ENCODE data around the gene PHACTR1.

PHACTR1 gene

DNA sequence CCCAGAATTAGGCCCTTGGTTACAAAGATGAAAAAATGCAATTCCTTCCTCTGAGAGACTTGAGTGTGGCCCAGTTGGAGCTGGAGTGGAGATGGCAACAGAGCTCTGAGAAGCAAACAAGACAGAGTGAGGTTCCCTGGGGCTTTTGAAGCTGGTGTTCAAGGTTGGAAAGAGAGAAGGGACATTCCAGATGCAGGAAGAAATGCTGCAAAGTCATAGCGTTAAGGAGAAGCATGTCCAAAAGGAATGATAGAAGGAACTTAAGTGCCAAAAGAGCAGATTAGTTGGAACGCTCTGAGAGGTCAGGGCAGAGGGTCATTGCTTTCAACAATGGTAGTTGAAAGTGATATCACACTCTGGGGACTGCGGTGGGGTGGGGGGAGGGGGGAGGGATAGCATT is 360.0 kb downstream of the PHACTR1 start:
- H3K4me3 ChIP-seq (ENCODE audit: low read length in 2 of 2): no peak overlapping the region
- no peaks in the 10 kb centered on the region for H3K9me3 ChIP-seq (ENCODE audit: control insufficient read depth in 2 of 2, low read length in 2 of 2)
- no peak overlapping the region for H3K9ac ChIP-seq (ENCODE audit: low read depth in 1 of 2, low read length in 2 of 2)
- H3K36me3 ChIP-seq (ENCODE audit: control insufficient read depth in 2 of 2, insufficient read depth in 2 of 2, low read length in 2 of 2): no peaks in the 10 kb centered on the region
- no peaks in the 10 kb centered on the region for H3K27me3 ChIP-seq (ENCODE audit: control insufficient read depth in 2 of 2, insufficient read depth in 2 of 2, low read length in 2 of 2)
- H3K4me1 ChIP-seq (ENCODE audit: control insufficient read depth in 2 of 2, insufficient read depth in 2 of 2, low read length in 2 of 2): no peaks in the 10 kb centered on the region
- H3K27ac ChIP-seq (ENCODE audit: low read depth in 2 of 2, low read length in 2 of 2): no peak overlapping the region

GRCh38 chr6:13077117-13077516 is 360.6 kb downstream of the PHACTR1 start:
- Histone ChIP-seq H3K9me3 (ENCODE audit: control insufficient read depth in 2 of 2, low read length in 2 of 2) (no peaks in the 10 kb centered on the region), H3K9ac (ENCODE audit: low read depth in 1 of 2, low read length in 2 of 2) (no peak overlapping the region), H3K27me3 (ENCODE audit: control insufficient read depth in 2 of 2, insufficient read depth in 2 of 2, low read length in 2 of 2) (no peaks in the 10 kb centered on the region), H3K36me3 (ENCODE audit: control insufficient read depth in 2 of 2, insufficient read depth in 2 of 2, low read length in 2 of 2) (no peaks in the 10 kb centered on the region), H3K4me3 (ENCODE audit: low read length in 2 of 2) (no peak overlapping the region), H3K27ac (ENCODE audit: low read depth in 2 of 2, low read length in 2 of 2) (no peak overlapping the region), H3K4me1 (ENCODE audit: control insufficient read depth in 2 of 2, insufficient read depth in 2 of 2, low read length in 2 of 2) (no peaks in the 10 kb centered on the region)

- Histone ChIP-seq H3K9ac (ENCODE audit: low read depth in 1 of 2, low read length in 2 of 2) (no peak overlapping the region), H3K4me3 (ENCODE audit: low read length in 2 of 2) (no peak overlapping the region), H3K27ac (ENCODE audit: low read depth in 2 of 2, low read length in 2 of 2) (no peak overlapping the region), H3K4me1 (ENCODE audit: control insufficient read depth in 2 of 2, insufficient read depth in 2 of 2, low read length in 2 of 2) (no peaks in the 10 kb centered on the region), H3K27me3 (ENCODE audit: control insufficient read depth in 2 of 2, insufficient read depth in 2 of 2, low read length in 2 of 2) (no peaks in the 10 kb centered on the region), H3K9me3 (ENCODE audit: control insufficient read depth in 2 of 2, low read length in 2 of 2) (no peaks in the 10 kb centered on the region), H3K36me3 (ENCODE audit: control insufficient read depth in 2 of 2, insufficient read depth in 2 of 2, low read length in 2 of 2) (no peaks in the 10 kb centered on the region)
These were observed 362.6 kb downstream of the PHACTR1 start for GRCh38 chr6:13079096-13079723.

- Histone ChIP-seq H3K27me3 (ENCODE audit: control insufficient read depth in 2 of 2, insufficient read depth in 2 of 2, low read length in 2 of 2) (no peaks in the 10 kb centered on the region), H3K9ac (ENCODE audit: low read depth in 1 of 2, low read length in 2 of 2) (no peak overlapping the region), H3K36me3 (ENCODE audit: control insufficient read depth in 2 of 2, insufficient read depth in 2 of 2, low read length in 2 of 2) (no peaks in the 10 kb centered on the region), H3K4me1 (ENCODE audit: control insufficient read depth in 2 of 2, insufficient read depth in 2 of 2, low read length in 2 of 2) (no peaks in the 10 kb centered on the region), H3K27ac (ENCODE audit: low read depth in 2 of 2, low read length in 2 of 2) (no peak overlapping the region), H3K4me3 (ENCODE audit: low read length in 2 of 2) (no peak overlapping the region), H3K9me3 (ENCODE audit: control insufficient read depth in 2 of 2, low read length in 2 of 2) (no peaks in the 10 kb centered on the region)
These were observed 364.1 kb downstream of the PHACTR1 start for GRCh38 chr6:13080462-13081188.

DNA sequence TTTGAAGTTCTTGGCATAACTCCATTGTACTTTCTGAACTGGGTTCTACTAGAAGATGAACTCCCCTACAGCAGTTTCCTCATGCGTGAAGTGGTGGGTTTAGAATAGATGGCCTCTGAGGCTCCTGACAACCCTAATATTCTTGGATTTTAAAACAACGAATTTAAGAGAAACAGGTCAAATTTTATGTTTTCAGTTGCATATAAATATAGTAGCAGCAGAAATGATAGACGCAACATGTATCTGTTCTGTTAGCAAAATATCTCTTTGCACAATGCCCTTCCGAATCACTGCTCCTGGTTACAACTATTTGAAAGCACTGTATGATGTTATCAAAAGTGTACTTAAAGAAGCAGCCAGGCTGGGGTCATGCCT is 364.6 kb downstream of the PHACTR1 start:
- no peaks in the 10 kb centered on the region for H3K36me3 ChIP-seq (ENCODE audit: control insufficient read depth in 2 of 2, insufficient read depth in 2 of 2, low read length in 2 of 2)
- no peaks in the 10 kb centered on the region for H3K4me1 ChIP-seq (ENCODE audit: control insufficient read depth in 2 of 2, insufficient read depth in 2 of 2, low read length in 2 of 2)
- no peaks in the 10 kb centered on the region for H3K9me3 ChIP-seq (ENCODE audit: control insufficient read depth in 2 of 2, low read length in 2 of 2)
- H3K27me3 ChIP-seq (ENCODE audit: control insufficient read depth in 2 of 2, insufficient read depth in 2 of 2, low read length in 2 of 2): no peaks in the 10 kb centered on the region
- H3K27ac ChIP-seq (ENCODE audit: low read depth in 2 of 2, low read length in 2 of 2): no peak overlapping the region
- H3K4me3 ChIP-seq (ENCODE audit: low read length in 2 of 2): no peak overlapping the region
- no peak overlapping the region for H3K9ac ChIP-seq (ENCODE audit: low read depth in 1 of 2, low read length in 2 of 2)

DNA sequence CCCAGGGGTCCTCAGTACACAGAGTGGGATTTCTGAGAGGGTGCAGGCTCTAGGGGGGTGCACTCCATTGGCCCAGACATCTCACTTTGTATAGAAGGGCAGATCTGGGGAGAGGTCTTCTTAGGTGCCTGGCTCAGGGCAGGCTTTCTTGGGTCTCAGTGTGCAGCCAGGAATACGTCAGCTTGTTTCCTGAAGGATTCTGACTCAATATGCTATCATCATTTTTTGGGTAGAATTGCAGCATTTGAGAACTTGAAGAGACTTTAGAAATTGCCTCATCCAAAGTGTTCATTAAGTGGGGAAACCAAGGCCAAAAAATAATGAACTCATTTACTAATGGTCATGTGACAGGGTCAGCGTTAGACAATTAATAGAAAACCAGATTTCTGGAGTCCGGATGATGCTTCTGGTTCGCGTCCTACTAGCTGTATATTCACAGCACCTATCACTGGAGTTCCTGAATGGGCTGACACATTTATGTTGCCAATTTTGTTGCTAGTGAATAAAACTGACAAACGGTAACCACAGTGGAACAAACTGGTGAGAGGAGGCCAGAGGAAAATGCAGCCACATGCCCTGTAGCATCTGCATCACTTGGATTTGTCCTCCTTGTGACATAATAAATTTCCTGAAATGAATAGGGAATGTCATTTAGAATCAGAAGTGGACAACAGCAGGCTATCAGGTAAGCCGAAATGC is 372.9 kb downstream of the PHACTR1 start:
- H3K4me3 ChIP-seq (ENCODE audit: low read length in 2 of 2): no peak overlapping the region
- H3K36me3 ChIP-seq (ENCODE audit: control insufficient read depth in 2 of 2, insufficient read depth in 2 of 2, low read length in 2 of 2): no peaks in the 10 kb centered on the region
- H3K27me3 ChIP-seq (ENCODE audit: control insufficient read depth in 2 of 2, insufficient read depth in 2 of 2, low read length in 2 of 2): no peaks in the 10 kb centered on the region
- H3K4me1 ChIP-seq (ENCODE audit: control insufficient read depth in 2 of 2, insufficient read depth in 2 of 2, low read length in 2 of 2): no peaks in the 10 kb centered on the region
- H3K9ac ChIP-seq (ENCODE audit: low read depth in 1 of 2, low read length in 2 of 2): no peak overlapping the region
- no peak overlapping the region for H3K27ac ChIP-seq (ENCODE audit: low read depth in 2 of 2, low read length in 2 of 2)
- no peaks in the 10 kb centered on the region for H3K9me3 ChIP-seq (ENCODE audit: control insufficient read depth in 2 of 2, low read length in 2 of 2)

GRCh38 chr6:13091192-13091591 is 374.6 kb downstream of the PHACTR1 start:
- Histone ChIP-seq H3K36me3 (ENCODE audit: control insufficient read depth in 2 of 2, insufficient read depth in 2 of 2, low read length in 2 of 2) (no peaks in the 10 kb centered on the region), H3K4me1 (ENCODE audit: control insufficient read depth in 2 of 2, insufficient read depth in 2 of 2, low read length in 2 of 2) (no peaks in the 10 kb centered on the region), H3K9me3 (ENCODE audit: control insufficient read depth in 2 of 2, low read length in 2 of 2) (no peaks in the 10 kb centered on the region), H3K4me3 (ENCODE audit: low read length in 2 of 2) (no peak overlapping the region), H3K27me3 (ENCODE audit: control insufficient read depth in 2 of 2, insufficient read depth in 2 of 2, low read length in 2 of 2) (no peaks in the 10 kb centered on the region), H3K27ac (ENCODE audit: low read depth in 2 of 2, low read length in 2 of 2) (no peak overlapping the region), H3K9ac (ENCODE audit: low read depth in 1 of 2, low read length in 2 of 2) (no peak overlapping the region)

- H3K9ac ChIP-seq (ENCODE audit: low read depth in 1 of 2, low read length in 2 of 2): no peak overlapping the region
- no peaks in the 10 kb centered on the region for H3K36me3 ChIP-seq (ENCODE audit: control insufficient read depth in 2 of 2, insufficient read depth in 2 of 2, low read length in 2 of 2)
- no peaks in the 10 kb centered on the region for H3K4me1 ChIP-seq (ENCODE audit: control insufficient read depth in 2 of 2, insufficient read depth in 2 of 2, low read length in 2 of 2)
- no peaks in the 10 kb centered on the region for H3K27me3 ChIP-seq (ENCODE audit: control insufficient read depth in 2 of 2, insufficient read depth in 2 of 2, low read length in 2 of 2)
- H3K9me3 ChIP-seq (ENCODE audit: control insufficient read depth in 2 of 2, low read length in 2 of 2): no peaks in the 10 kb centered on the region
- H3K27ac ChIP-seq (ENCODE audit: low read depth in 2 of 2, low read length in 2 of 2): no peak overlapping the region
- H3K4me3 ChIP-seq (ENCODE audit: low read length in 2 of 2): no peak overlapping the region
These were observed 378.3 kb downstream of the PHACTR1 start for GRCh38 chr6:13094781-13095425.

DNA sequence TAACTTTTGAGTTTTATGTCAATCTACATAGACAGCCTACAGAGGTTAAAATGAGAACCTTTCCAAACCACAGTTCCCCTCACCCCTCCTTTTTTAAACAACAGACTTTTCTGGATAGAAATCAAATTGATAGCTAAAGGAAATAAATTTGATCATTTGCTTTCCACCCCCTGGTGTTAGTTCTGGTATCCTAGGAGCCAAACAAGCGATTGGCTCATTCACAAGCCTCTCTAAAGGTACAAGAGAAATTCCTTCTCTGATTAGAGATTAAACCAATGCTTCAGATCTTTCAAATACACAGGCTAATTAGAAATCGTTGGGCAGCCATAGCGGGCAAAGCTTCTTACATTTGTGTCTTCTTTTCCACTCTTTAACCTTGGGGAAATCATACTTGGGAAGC is 379.5 kb downstream of the PHACTR1 start:
- Histone ChIP-seq H3K9me3 (ENCODE audit: control insufficient read depth in 2 of 2, low read length in 2 of 2) (no peaks in the 10 kb centered on the region), H3K4me3 (ENCODE audit: low read length in 2 of 2) (no peak overlapping the region), H3K4me1 (ENCODE audit: control insufficient read depth in 2 of 2, insufficient read depth in 2 of 2, low read length in 2 of 2) (no peaks in the 10 kb centered on the region), H3K36me3 (ENCODE audit: control insufficient read depth in 2 of 2, insufficient read depth in 2 of 2, low read length in 2 of 2) (no peaks in the 10 kb centered on the region), H3K27ac (ENCODE audit: low read depth in 2 of 2, low read length in 2 of 2) (no peak overlapping the region), H3K9ac (ENCODE audit: low read depth in 1 of 2, low read length in 2 of 2) (no peak overlapping the region), H3K27me3 (ENCODE audit: control insufficient read depth in 2 of 2, insufficient read depth in 2 of 2, low read length in 2 of 2) (no peaks in the 10 kb centered on the region)

GRCh38 chr6:13097454-13097853 is 380.9 kb downstream of the PHACTR1 start:
- H3K36me3 ChIP-seq (ENCODE audit: control insufficient read depth in 2 of 2, insufficient read depth in 2 of 2, low read length in 2 of 2): no peaks in the 10 kb centered on the region
- H3K27me3 ChIP-seq (ENCODE audit: control insufficient read depth in 2 of 2, insufficient read depth in 2 of 2, low read length in 2 of 2): no peaks in the 10 kb centered on the region
- no peak overlapping the region for H3K9ac ChIP-seq (ENCODE audit: low read depth in 1 of 2, low read length in 2 of 2)
- no peaks in the 10 kb centered on the region for H3K9me3 ChIP-seq (ENCODE audit: control insufficient read depth in 2 of 2, low read length in 2 of 2)
- no peak overlapping the region for H3K4me3 ChIP-seq (ENCODE audit: low read length in 2 of 2)
- H3K4me1 ChIP-seq (ENCODE audit: control insufficient read depth in 2 of 2, insufficient read depth in 2 of 2, low read length in 2 of 2): no peaks in the 10 kb centered on the region
- H3K27ac ChIP-seq (ENCODE audit: low read depth in 2 of 2, low read length in 2 of 2): no peak overlapping the region
